GM19468 (cell line): ENCODE results near the gene STXBP2.
"Not testable (repeated sequence)": the region's sequence is repeated elsewhere in the genome, so short reads cannot be mapped to it uniquely, and the experiment has no call there.

Source experiments
- ATAC-seq: cut with Tn5 transposase; IDR thresholded peaks from one replicate; pipeline ENCODE4 v1.9.1; 2021; ENCODE audit warnings: mild to moderate bottlenecking, moderate library complexity, moderate number of reproducible peaks; ENCODE audit not compliant: unreplicated experiment; ENCODE audit errors: extremely low read depth

The STXBP2 gene

GRCh38 chr19:7631577-7631976, 5.3 kb upstream of the STXBP2 start:
- no peak for ATAC-seq

- ATAC-seq, result no peak
Observed at GRCh38 chr19:7632340-7633203, 4.3 kb upstream of the STXBP2 start.

- no peak for ATAC-seq
Observed at GRCh38 chr19:7633698-7634097, 3.2 kb upstream of the STXBP2 start, which contains the start of gene PCP2. Gene PCP2, minus strand, starts transcription at chr19:7633719. Its CDS starts 262 bp downstream, at chr19:7633457.

DNA sequence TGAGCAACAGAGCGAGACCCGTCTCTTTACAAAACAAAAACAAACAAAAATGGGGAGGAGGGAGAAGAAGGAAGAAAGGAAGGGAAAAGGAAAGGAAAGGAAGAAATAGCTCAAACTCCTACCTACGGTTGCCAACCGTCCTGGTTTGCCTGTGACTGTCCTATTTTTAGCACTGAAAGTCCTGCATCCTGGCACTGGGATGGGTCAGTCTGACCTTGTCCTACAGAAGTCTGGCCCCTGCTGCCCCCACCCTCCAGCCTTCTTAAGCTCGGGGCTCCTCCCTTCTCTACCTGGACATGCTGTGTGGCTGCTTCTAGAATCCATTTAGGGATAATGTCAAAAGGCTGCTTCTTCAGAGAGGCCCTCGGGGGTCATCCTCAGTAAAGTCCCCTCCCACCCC, 1.2 kb upstream of the STXBP2 start:
- no peak for ATAC-seq

- ATAC-seq, result no peak
Observed at GRCh38 chr19:7636317-7636690, 606 bp upstream of the STXBP2 start.

- no peak for ATAC-seq
Observed at GRCh38 chr19:7637374-7638256, 705 bp downstream of the STXBP2 start.

- no peak for ATAC-seq
Observed at GRCh38 chr19:7638802-7639465, 2.0 kb downstream of the STXBP2 start.

DNA sequence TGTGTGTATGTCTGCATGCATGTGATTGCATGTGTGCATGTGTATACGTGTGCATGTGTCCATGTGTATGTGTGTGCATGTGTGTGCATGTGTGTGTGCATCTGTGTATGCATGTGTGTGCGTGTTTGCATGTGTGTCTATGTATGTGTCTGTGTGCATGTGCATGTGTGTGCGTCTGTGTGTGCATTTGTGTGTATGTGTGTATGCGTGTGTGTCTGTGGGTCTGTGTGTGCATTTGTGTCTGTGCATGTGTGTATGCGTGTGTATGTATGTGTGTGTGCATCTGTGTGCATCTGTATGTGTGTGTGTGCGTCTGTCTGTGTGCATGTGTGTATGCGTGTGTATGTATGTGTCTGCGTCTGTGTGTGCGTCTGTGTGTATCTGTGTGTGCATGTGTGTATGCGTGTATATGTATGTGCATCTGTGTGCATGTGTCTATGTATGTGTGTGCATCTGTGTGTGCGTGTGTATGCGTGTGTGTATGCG, 3.0 kb downstream of the STXBP2 start:
- ATAC-seq, result no peak

- no peak for ATAC-seq
Observed at GRCh38 chr19:7640803-7641202, 3.9 kb downstream of the STXBP2 start.

- ATAC-seq, result no peak
Observed at GRCh38 chr19:7641290-7642276, 4.7 kb downstream of the STXBP2 start.

DNA sequence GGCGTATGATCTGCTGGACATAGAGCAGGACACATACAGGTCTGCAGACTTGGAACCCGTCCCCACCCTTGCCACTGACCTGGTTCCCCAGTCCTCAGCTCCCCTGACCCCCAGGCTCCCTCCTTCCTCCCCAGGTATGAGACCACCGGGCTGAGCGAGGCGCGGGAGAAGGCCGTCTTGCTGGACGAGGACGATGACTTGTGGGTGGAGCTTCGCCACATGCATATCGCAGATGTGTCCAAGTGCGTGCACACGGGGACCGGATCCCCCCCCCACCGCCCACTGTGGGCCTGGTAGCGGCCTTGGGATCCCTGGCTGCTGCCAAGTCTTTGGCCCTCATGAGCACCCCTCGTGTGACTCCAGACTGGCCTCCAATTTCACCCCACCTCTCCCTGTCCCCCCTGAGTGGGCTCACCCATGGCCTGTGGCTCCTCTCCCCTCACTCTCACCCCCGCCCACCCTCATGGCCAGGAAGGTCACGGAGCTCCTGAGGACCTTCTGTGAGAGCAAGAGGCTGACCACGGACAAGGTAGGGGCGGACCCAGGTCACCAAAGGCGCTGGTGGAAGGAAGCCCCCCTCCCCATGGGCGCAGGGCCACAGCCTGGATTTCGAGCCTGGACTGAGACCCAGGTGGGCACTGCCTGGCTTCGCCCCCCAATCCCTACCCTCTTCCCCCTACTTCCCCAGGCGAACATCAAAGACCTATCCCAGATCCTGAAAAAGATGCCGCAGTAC, 5.6 kb downstream of the STXBP2 start:
- ATAC-seq, result no peak

GRCh38 chr19:7643031-7643415, 6.1 kb downstream of the STXBP2 start:
- ATAC-seq, result no peak

DNA sequence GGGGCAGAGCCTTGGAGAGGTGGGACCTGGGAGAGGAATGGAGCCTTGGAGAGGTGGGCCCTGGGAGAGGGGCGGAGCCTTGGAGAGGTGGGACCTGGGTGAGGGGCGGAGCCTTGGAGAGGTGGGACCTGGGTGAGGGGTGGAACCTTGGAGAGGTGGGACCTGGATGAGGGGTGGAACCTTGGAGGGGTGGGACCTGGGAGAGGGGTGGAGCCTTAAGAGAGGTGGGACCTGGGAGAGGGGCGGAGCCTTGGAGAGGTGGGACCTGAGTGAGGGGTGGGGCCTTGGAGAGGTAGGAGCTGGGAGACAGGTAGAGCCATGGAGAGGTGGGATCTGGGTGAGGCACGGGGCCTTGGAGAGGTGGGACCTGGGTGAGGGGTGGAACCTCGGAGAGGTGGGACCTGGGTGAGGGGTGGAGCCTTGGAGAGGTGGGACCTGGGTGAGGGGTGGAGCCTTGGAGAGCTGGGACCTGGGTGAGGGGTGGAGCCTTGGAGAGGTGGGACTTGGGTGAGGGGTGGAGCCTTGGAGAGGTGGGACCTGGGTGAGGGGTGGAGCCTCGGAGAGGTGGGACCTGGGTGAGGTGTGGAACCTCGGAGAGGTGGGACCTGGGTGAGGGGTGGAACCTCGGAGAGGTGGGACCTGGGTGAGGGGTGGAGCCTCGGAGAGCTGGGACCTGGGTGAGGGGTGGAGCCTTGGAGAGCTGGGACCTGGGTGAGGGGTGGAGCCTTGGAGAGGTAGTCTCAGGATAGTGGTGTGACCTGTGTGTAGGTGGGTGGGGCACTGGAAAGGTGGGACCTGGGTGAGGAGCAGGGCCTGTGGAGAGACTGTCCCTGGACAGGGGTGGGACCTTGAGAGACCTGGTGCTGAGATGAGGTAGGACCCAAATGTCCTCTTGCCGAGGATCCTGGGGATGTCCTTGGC, 7.0 kb downstream of the STXBP2 start:
- ATAC-seq, result not testable (repeated sequence)

DNA sequence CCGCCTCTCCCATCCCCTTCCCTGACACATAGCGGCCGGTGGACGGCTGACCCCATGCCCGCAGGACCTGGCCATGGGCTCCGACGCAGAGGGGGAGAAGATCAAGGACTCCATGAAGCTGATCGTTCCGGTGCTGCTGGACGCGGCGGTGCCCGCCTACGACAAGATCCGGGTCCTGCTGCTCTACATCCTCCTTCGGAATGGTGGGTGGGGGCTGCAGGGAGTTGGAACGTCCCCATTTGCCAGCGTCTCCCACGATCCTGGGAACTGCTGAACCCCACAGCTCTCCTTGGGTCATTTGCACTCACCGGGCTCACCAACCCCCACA, 7.6 kb downstream of the STXBP2 start:
- no peak for ATAC-seq

GRCh38 chr19:7645163-7645562, 8.3 kb downstream of the STXBP2 start:
- ATAC-seq, result no peak

DNA sequence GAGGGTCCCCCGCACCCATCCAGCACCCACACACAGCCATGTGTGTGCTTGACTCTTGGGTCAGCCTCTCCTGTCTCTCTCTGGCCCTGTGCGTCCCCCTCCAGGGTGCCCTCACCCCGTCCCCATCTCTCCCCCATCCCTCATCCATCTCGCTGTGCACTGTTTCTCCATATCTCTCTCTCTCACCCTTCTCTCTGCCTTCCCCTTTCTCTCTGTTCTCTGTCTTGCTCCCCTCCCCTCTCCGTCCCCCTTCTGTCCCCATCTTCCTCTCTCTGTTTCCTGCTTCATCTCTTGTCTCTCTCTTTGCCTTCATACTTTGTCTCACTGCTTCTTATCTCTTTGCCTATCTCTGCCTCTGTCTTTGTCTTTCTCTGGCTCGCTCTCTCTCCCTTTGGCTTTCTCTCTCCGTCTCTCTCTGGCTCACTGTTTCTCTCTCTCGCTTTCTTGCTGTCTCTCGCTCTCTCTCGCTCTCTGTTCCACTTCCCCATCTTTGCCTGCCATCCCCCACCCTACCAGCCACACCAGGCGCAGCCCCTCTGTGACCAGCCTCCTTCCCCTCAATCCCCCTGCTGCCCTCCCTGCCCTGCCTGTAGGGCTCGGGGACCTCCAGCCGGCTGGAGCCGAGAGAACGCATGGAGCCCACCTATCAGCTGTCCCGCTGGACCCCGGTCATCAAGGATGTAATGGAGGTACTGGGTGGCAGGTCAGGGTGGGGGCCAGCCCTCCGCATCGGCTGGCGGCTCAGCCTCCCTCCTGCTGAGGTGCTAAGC, 8.9 kb downstream of the STXBP2 start:
- ATAC-seq, result no peak

DNA sequence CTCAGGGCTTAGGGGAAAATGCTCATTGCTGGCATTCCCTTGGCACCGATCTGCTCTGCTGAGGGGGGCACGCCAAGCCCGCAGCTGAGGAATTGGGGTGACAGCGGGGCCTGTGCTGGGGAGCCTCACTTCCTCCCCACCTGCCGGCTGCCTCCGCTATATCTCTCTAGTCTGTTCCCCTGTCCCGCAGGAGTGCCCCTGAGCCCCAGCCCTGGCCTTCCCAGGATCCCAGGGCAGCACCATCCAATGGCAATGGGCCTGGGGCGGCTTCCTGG, 9.5 kb downstream of the STXBP2 start:
- ATAC-seq, result no peak
